Gastrocnemius medialis (tissue), 4 donors: ENCODE results near the gene IFITM10.

Experiments
- POLR2A ChIP-seq, 2 donors: fragments of 450-650 bp; IDR thresholded peaks; one replicate each; pipeline ENCODE4 v1.6.1; 2017; ENCODE audit warnings: antibody characterized with exemption in 2 of 2, mild to moderate bottlenecking in 2 of 2, moderate library complexity in 2 of 2
- TF ChIP-seq, protein P1 (sequence below), 5 experiments: fragments of 450-650 bp in 3 of 5; fragments of 200-600 bp in 2 of 5; sonication (generic) in 2 of 5; IDR thresholded peaks in 4 of 5; conservative IDR thresholded peaks in 1 of 5; 1 replicate in 4 of 5; 2 replicates in 1 of 5; pipeline ENCODE4 v1.5.1; 2016 to 2019; ENCODE audit warnings: antibody characterized with exemption in 5 of 5, mild to moderate bottlenecking in 3 of 5, moderate library complexity in 3 of 5

DNA sequence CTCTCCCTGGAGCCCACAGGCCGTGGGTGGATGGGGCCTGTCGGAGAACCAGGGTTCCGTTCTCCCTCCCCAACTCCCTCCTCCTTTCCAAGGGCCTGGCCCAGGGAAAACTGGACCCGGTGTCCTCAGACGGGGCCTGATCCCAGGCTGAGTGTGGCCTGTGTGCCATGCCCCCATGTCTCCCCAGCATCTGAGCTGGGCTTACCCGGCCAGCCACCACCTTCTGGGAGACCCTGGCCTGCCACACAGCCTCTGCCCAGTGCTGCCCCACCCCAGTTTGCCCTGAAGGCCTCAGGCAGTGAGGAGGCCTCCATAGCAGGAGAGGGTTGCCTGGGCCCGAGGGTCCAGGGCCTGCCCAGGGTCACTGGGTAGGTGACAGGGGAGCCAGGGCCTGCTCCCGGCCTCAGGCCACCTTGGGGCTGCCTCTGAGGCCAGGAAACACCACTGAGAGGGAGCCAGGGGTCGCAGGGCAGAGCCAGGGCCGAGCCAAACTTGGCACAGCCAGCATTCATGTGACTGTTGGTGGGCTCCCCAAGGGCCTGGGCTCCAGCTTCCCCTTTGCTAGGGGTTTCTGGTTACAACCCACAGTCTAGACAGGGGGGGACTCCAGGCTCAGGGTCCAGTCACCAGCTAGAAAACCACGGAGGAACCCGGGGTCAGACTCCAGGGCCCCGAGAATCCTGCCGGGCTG lies 590 bp upstream of the IFITM10 start:
- TF ChIP-seq, protein P1, sequence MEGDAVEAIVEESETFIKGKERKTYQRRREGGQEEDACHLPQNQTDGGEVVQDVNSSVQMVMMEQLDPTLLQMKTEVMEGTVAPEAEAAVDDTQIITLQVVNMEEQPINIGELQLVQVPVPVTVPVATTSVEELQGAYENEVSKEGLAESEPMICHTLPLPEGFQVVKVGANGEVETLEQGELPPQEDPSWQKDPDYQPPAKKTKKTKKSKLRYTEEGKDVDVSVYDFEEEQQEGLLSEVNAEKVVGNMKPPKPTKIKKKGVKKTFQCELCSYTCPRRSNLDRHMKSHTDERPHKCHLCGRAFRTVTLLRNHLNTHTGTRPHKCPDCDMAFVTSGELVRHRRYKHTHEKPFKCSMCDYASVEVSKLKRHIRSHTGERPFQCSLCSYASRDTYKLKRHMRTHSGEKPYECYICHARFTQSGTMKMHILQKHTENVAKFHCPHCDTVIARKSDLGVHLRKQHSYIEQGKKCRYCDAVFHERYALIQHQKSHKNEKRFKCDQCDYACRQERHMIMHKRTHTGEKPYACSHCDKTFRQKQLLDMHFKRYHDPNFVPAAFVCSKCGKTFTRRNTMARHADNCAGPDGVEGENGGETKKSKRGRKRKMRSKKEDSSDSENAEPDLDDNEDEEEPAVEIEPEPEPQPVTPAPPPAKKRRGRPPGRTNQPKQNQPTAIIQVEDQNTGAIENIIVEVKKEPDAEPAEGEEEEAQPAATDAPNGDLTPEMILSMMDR (IDR thresholded peaks at IDR 0.05 in 4 of 5, conservative IDR thresholded peaks at IDR 0.05 in 1 of 5) = no peak
- TF ChIP-seq POLR2A (IDR thresholded peaks at IDR 0.05) = no peak
